Fibroblast of lung (primary cell): ENCODE results near the gene MOG.

Experiments used
- EZH2 ChIP-seq: IDR thresholded peaks from 2 replicates; pipeline ENCODE4 v1.5.1; 2012; ENCODE audit warnings: low read length, control low read depth, mild to moderate bottlenecking; ENCODE audit errors: missing control alignments
- TF ChIP-seq, protein P1 (sequence below), 2 donors: IDR thresholded peaks in 1 of 2; conservative IDR thresholded peaks in 1 of 2; 1 replicate in 1 of 2; 2 replicates in 1 of 2; pipeline ENCODE4 v1.5.1; 2011 to 2012; ENCODE audit warnings: low read length in 2 of 2, control low read depth in 1 of 2, inconsistent platforms in 1 of 2, low read depth in 1 of 2, mild to moderate bottlenecking in 1 of 2

DNA sequence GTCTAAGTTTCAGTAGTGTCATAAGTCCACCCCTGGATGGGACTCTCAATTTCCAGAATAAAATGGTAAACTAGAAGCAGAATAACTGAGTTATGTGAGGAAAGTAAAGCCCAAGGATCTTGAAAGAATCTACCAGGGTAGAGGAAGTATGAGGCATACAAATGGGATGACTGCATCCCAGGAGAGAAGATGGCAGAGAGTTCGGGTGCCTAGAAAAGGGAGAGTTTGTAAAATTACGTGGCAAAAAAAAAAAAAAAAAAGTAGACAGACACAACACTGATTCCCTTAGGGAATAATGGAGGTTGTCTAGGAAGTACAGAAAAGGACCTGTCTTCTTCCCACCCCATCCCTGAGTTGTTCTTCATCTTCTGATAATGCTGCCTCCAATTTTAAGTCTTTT is 27.3 kb upstream of the MOG start:
- TF ChIP-seq, protein P1, sequence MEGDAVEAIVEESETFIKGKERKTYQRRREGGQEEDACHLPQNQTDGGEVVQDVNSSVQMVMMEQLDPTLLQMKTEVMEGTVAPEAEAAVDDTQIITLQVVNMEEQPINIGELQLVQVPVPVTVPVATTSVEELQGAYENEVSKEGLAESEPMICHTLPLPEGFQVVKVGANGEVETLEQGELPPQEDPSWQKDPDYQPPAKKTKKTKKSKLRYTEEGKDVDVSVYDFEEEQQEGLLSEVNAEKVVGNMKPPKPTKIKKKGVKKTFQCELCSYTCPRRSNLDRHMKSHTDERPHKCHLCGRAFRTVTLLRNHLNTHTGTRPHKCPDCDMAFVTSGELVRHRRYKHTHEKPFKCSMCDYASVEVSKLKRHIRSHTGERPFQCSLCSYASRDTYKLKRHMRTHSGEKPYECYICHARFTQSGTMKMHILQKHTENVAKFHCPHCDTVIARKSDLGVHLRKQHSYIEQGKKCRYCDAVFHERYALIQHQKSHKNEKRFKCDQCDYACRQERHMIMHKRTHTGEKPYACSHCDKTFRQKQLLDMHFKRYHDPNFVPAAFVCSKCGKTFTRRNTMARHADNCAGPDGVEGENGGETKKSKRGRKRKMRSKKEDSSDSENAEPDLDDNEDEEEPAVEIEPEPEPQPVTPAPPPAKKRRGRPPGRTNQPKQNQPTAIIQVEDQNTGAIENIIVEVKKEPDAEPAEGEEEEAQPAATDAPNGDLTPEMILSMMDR (conservative IDR thresholded peaks at IDR 0.05 in 1 of 2, IDR thresholded peaks at IDR 0.05 in 1 of 2; ENCODE audit: low read depth in 1 of 2, low read length in 2 of 2), result no peak
- TF ChIP-seq EZH2, result no peak
